ENCODE data around the gene TLDC2.
"Not testable (repeated sequence)": the region's sequence is repeated elsewhere in the genome, so short reads cannot be mapped to it uniquely, and the experiment has no call there.

Gene TLDC2

GRCh38 chr20:36924167-36925045 lies 48.5 kb downstream of the TLDC2 start:
- no peak overlapping the region for H3K4me3 ChIP-seq (replicated peaks in 1 of 2; ENCODE audit: low read depth in 2 of 2, low read length in 2 of 2)
- TF ChIP-seq, protein P1, sequence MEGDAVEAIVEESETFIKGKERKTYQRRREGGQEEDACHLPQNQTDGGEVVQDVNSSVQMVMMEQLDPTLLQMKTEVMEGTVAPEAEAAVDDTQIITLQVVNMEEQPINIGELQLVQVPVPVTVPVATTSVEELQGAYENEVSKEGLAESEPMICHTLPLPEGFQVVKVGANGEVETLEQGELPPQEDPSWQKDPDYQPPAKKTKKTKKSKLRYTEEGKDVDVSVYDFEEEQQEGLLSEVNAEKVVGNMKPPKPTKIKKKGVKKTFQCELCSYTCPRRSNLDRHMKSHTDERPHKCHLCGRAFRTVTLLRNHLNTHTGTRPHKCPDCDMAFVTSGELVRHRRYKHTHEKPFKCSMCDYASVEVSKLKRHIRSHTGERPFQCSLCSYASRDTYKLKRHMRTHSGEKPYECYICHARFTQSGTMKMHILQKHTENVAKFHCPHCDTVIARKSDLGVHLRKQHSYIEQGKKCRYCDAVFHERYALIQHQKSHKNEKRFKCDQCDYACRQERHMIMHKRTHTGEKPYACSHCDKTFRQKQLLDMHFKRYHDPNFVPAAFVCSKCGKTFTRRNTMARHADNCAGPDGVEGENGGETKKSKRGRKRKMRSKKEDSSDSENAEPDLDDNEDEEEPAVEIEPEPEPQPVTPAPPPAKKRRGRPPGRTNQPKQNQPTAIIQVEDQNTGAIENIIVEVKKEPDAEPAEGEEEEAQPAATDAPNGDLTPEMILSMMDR (IDR thresholded peaks at IDR 0.05; ENCODE audit: low read depth, low read length) = no peak
- no peak for DNase-seq (ENCODE audit: low read depth in 2 of 2)

- no peak overlapping the region for H3K4me3 ChIP-seq (replicated peaks in 1 of 2; ENCODE audit: low read depth in 2 of 2, low read length in 2 of 2)
- no peak for DNase-seq (ENCODE audit: low read depth in 2 of 2)
- TF ChIP-seq, protein P1 (IDR thresholded peaks at IDR 0.05; ENCODE audit: low read depth, low read length) = no peak
These were observed 49.3 kb downstream of the TLDC2 start for GRCh38 chr20:36925234-36925633.

DNA sequence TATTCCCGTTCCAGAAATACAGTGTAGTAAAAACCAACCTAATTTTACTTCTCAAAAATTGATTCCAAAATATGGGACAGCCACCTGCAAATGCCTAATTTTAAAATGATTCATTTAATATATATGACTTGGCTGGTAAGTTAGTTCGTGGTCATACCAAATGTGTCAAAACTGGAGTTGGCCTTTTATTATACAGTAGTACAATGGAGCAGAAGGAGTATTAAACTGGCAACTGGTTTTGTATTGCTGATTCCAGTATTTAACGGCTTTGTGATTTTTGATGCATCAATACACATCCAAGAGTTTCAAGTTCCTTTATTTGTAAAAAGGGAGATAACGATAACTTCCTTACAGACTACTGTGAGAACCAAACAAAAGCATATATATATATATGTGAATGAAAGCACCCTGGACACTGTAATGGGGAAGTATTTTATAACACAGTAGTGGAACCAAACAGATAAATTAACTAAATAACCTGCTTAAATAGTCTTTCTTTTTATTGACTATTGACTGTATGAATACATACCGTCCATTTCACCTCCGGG lies 50.8 kb downstream of the TLDC2 start:
- no peak for DNase-seq (ENCODE audit: low read depth in 2 of 2)
- no peak overlapping the region for H3K4me3 ChIP-seq (replicated peaks in 1 of 2; ENCODE audit: low read depth in 2 of 2, low read length in 2 of 2)
- TF ChIP-seq, protein P1 (IDR thresholded peaks at IDR 0.05; ENCODE audit: low read depth, low read length) = no peak

- TF ChIP-seq, protein P1 (IDR thresholded peaks at IDR 0.05; ENCODE audit: low read depth, low read length) = no peak
- no peak overlapping the region for H3K4me3 ChIP-seq (replicated peaks in 1 of 2; ENCODE audit: low read depth in 2 of 2, low read length in 2 of 2)
- no peak for DNase-seq (ENCODE audit: low read depth in 2 of 2)
These were observed 51.8 kb downstream of the TLDC2 start for GRCh38 chr20:36927704-36928103.

DNA sequence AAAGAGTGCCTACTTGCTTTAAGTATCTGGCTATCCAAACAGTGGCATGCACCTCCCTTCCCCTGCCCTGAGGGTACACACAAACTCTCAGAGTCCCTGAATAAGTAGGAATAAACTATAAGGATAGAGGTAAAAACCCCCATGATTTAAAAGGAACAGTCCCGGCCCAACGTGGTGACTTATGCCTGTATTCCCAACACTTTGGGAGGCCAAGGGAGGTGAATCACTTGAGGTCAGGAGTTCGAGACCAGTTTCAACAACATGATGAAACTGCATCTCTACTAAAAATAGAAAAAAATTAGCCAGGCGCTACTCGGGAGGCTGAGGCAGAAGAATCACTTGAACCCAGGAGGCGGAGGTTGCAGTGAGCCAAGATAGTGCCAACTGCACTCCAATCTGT lies 53.4 kb downstream of the TLDC2 start:
- TF ChIP-seq, protein P1 (IDR thresholded peaks at IDR 0.05; ENCODE audit: low read depth, low read length) = no peak
- peak; percentile 36 to 65 for DNase-seq (ENCODE audit: low read depth in 2 of 2)
- H3K4me3 ChIP-seq (replicated peaks in 1 of 2; ENCODE audit: low read depth in 2 of 2, low read length in 2 of 2) = no peak overlapping the region

DNA sequence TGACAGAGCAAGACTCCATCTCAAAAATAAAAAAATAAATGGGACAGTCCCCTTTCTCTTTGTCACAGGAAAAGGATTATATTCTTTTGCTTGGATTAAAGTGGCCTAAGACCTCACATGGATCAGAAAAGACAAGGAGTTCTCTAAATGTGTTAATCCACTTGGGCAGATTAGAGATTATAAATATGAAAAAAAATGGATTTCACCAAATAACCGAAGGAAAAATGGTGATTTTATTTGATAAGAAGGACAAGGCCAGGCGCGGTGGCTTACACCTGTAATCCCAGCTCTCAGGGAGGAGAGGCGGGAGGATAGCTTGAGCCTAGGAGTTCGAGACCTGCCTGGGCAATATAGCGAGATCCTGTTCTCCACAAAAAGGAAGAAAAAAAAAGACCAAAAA lies 53.8 kb downstream of the TLDC2 start:
- DNase-seq (ENCODE audit: low read depth in 2 of 2) = no peak
- TF ChIP-seq, protein P1 (IDR thresholded peaks at IDR 0.05; ENCODE audit: low read depth, low read length) = no peak
- H3K4me3 ChIP-seq (replicated peaks in 1 of 2; ENCODE audit: low read depth in 2 of 2, low read length in 2 of 2) = no peak overlapping the region

- DNase-seq (ENCODE audit: low read depth in 2 of 2); H3K4me3 ChIP-seq (replicated peaks in 1 of 2; ENCODE audit: low read depth in 2 of 2, low read length in 2 of 2): not testable (repeated sequence)
These were observed 56.1 kb downstream of the TLDC2 start for GRCh38 chr20:36932067-36932466.

Measured in cardiac fibroblast (primary cell).